DND-41 (cell line): ENCODE data around the gene RARRES1.

Experiments
- ATAC-seq: fragments of 200-7000 bp; cut with Tn5 transposase; 3 replicates; pipeline ENCODE4 v1.9.1; 2021; ENCODE audit warnings: low read depth; ENCODE audit not compliant: insufficient read depth
- DNase-seq: peaks from one replicate; pipeline ENCODE4 v3.0.0-alpha.2; 2020
- H2AFZ ChIP-seq: 2 replicates; pipeline ENCODE4 v1.6.0; 2012; ENCODE audit warnings: low read depth, low read length
- H3K27ac ChIP-seq: 2 replicates; pipeline ENCODE4 v1.5.1; 2012; ENCODE audit warnings: low read length, inconsistent platforms
- H3K27me3 ChIP-seq: fragments of 200-600 bp; sonication (generic); 2 replicates; pipeline ENCODE4 v1.6.0; 2012; ENCODE audit warnings: low read length, mild to moderate bottlenecking, inconsistent platforms; ENCODE audit not compliant: insufficient read depth, poor library complexity
- H3K36me3 ChIP-seq: 2 replicates; pipeline ENCODE4 v1.5.1; 2012; ENCODE audit warnings: low read length, inconsistent platforms; ENCODE audit not compliant: insufficient read depth
- H3K4me1 ChIP-seq: 2 replicates; pipeline ENCODE4 v1.5.1; 2012; ENCODE audit warnings: mild to moderate bottlenecking, low read length; ENCODE audit not compliant: insufficient read depth
- H3K4me2 ChIP-seq: 2 replicates; pipeline ENCODE4 v1.6.0; 2012; ENCODE audit warnings: mild to moderate bottlenecking, moderate library complexity, low read length, inconsistent platforms; ENCODE audit not compliant: insufficient read depth
- H3K4me3 ChIP-seq, 2 experiments: fragments of 200-600 bp in 1 of 2; shearing (Covaris generic) in 1 of 2; 2 replicates each; pipeline ENCODE4 v1.5.1; 2012 to 2016; ENCODE audit warnings: inconsistent platforms in 2 of 2, low read length in 2 of 2, mild to moderate bottlenecking in 2 of 2, low read depth in 1 of 2, moderate library complexity in 1 of 2
- H3K79me2 ChIP-seq: 2 replicates; pipeline ENCODE4 v1.6.0; 2012; ENCODE audit warnings: low read length, inconsistent platforms; ENCODE audit not compliant: insufficient read depth
- H3K9ac ChIP-seq: 2 replicates; pipeline ENCODE4 v1.6.0; 2012; ENCODE audit warnings: low read depth, mild to moderate bottlenecking, inconsistent platforms, low read length, moderate library complexity
- H3K9me3 ChIP-seq: 2 replicates; pipeline ENCODE4 v1.5.1; 2012; ENCODE audit warnings: low read length, moderate library complexity, mild to moderate bottlenecking, inconsistent platforms; ENCODE audit not compliant: insufficient read depth, severe bottlenecking
- H4K20me1 ChIP-seq: 2 replicates; pipeline ENCODE4 v1.6.0; 2012; ENCODE audit warnings: low read length; ENCODE audit not compliant: insufficient read depth
- CTCF ChIP-seq: IDR thresholded peaks from 2 replicates; pipeline ENCODE4 v1.5.1; 2012; ENCODE audit warnings: borderline replicate concordance, low read length, moderate library complexity, mild to moderate bottlenecking; ENCODE audit not compliant: poor library complexity, severe bottlenecking; ENCODE audit errors: extremely low read depth
- EZH2 ChIP-seq: IDR thresholded peaks from 3 replicates; pipeline ENCODE4 v1.6.1; 2012; ENCODE audit warnings: borderline replicate concordance, low read depth, mild to moderate bottlenecking, moderate library complexity, low read length, inconsistent platforms; ENCODE audit not compliant: severe bottlenecking

RARRES1 gene

GRCh38 chr3:158748237-158748828 lies 16.1 kb upstream of the RARRES1 start:
- Histone ChIP-seq H3K27me3 (no peaks in the 10 kb centered on the region), H3K9me3 (no peaks in the 10 kb centered on the region), H2AFZ (no peak overlapping the region), H3K4me3 (no peak overlapping the region), H3K79me2 (no peaks in the 10 kb centered on the region), H4K20me1 (no peaks in the 10 kb centered on the region), H3K27ac (no peak overlapping the region), H3K4me2 (no peak overlapping the region), H3K9ac (no peak overlapping the region), H3K36me3 (no peaks in the 10 kb centered on the region; the same call in 1 of the 2 replicates), H3K4me1 (no peaks in the 10 kb centered on the region)
- TF ChIP-seq EZH2 (no peak), CTCF (no peak)
- DNase-seq (no peak), ATAC-seq (no peak)

- H2AFZ ChIP-seq = no peak overlapping the region
- no peak overlapping the region for H3K4me2 ChIP-seq
- H3K27ac ChIP-seq = no peak overlapping the region
- H3K36me3 ChIP-seq = no peaks in the 10 kb centered on the region; the same call in 1 of the 2 replicates
- ATAC-seq (no peak), DNase-seq (no peak)
- no peak overlapping the region for H3K9ac ChIP-seq
- H3K4me1 ChIP-seq = no peaks in the 10 kb centered on the region
- H3K9me3 ChIP-seq = no peaks in the 10 kb centered on the region
- no peak overlapping the region for H3K4me3 ChIP-seq
- H3K79me2 ChIP-seq = no peaks in the 10 kb centered on the region
- no peak for TF ChIP-seq EZH2
- no peak for TF ChIP-seq CTCF
- H4K20me1 ChIP-seq = no peaks in the 10 kb centered on the region
- no peaks in the 10 kb centered on the region for H3K27me3 ChIP-seq
Observed at GRCh38 chr3:158747417-158747816, 15.2 kb upstream of the RARRES1 start.

GRCh38 chr3:158745551-158745950 lies 13.3 kb upstream of the RARRES1 start:
- ATAC-seq (no peak), DNase-seq (no peak)
- H3K4me1 ChIP-seq = no peaks in the 10 kb centered on the region
- no peaks in the 10 kb centered on the region for H4K20me1 ChIP-seq
- no peak overlapping the region for H2AFZ ChIP-seq
- no peak overlapping the region for H3K9ac ChIP-seq
- H3K79me2 ChIP-seq = no peaks in the 10 kb centered on the region
- H3K9me3 ChIP-seq = no peaks in the 10 kb centered on the region
- H3K27ac ChIP-seq = no peak overlapping the region
- H3K36me3 ChIP-seq = no peaks in the 10 kb centered on the region; the same call in 1 of the 2 replicates
- no peak for TF ChIP-seq EZH2
- TF ChIP-seq CTCF = no peak
- H3K4me2 ChIP-seq = no peak overlapping the region
- H3K4me3 ChIP-seq = no peak overlapping the region
- no peaks in the 10 kb centered on the region for H3K27me3 ChIP-seq
